Gastrocnemius medialis (tissue), 4 donors: ENCODE data around the gene ZNF516. TPM values are rescaled to one million over a fixed set of nuclear protein-coding genes. Genes with fewer than 3 reads are reported as not detected.

ENCODE experiments used
- ATAC-seq, 2 donors: fragments of 150-250 bp; one replicate each; pipeline ENCODE4 v1.9.1; 2016
- DNase-seq, 2 donors: peaks; one replicate each; pipeline ENCODE4 v3.0.0-alpha.2; 2019
- H3K27ac ChIP-seq, 4 donors: fragments of 200-600 bp; sonication (generic); 1 replicate in 1 of 4; 2 replicates in 3 of 4; pipeline ENCODE4 v1.5.1; 2016 to 2018; ENCODE audit warnings: mild to moderate bottlenecking in 2 of 4, moderate library complexity in 1 of 4
- H3K27me3 ChIP-seq, 3 donors: fragments of 200-600 bp; sonication (generic) in 2 of 3; 1 replicate in 1 of 3; 2 replicates in 2 of 3; pipeline versions ENCODE4 v1.5.1 to v1.6.0; 2016 to 2019; ENCODE audit warnings: mild to moderate bottlenecking in 1 of 3, moderate library complexity in 1 of 3
- H3K36me3 ChIP-seq, 2 donors: fragments of 200-600 bp; sonication (generic) in 1 of 2; one replicate each; pipeline ENCODE4 v1.5.1; 2017 to 2018
- H3K4me1 ChIP-seq, 2 donors: fragments of 200-600 bp; sonication (generic) in 1 of 2; one replicate each; pipeline ENCODE4 v1.5.1; 2016 to 2017; ENCODE audit warnings: mild to moderate bottlenecking in 2 of 2
- H3K4me3 ChIP-seq, 4 donors: fragments of 200-600 bp; sonication (generic) in 3 of 4; 1 replicate in 1 of 4; 2 replicates in 3 of 4; pipeline ENCODE4 v1.5.1; 2016 to 2019; ENCODE audit warnings: mild to moderate bottlenecking in 2 of 4
- H3K9me3 ChIP-seq, 3 donors: fragments of 200-600 bp; sonication (generic) in 2 of 3; 1 replicate in 1 of 3; 2 replicates in 2 of 3; pipeline ENCODE4 v1.5.1; 2016 to 2019
- CTCF ChIP-seq, 5 experiments: fragments of 450-650 bp in 3 of 5; fragments of 200-600 bp in 2 of 5; sonication (generic) in 2 of 5; IDR thresholded peaks in 4 of 5; conservative IDR thresholded peaks in 1 of 5; 1 replicate in 4 of 5; 2 replicates in 1 of 5; pipeline ENCODE4 v1.5.1; 2016 to 2019; ENCODE audit warnings: antibody characterized with exemption in 5 of 5, mild to moderate bottlenecking in 3 of 5, moderate library complexity in 3 of 5
- POLR2A ChIP-seq, 2 donors: fragments of 450-650 bp; IDR thresholded peaks; one replicate each; pipeline ENCODE4 v1.6.1; 2017; ENCODE audit warnings: antibody characterized with exemption in 2 of 2, mild to moderate bottlenecking in 2 of 2, moderate library complexity in 2 of 2
- in situ Hi-C, 4 donors: fragments of 200-750 bp; cut with MboI; loops; one replicate each; pipeline versions ENCODE4 v1.15.0 to v1.8.0; 2017; ENCODE audit warnings: low sequenced_read_pairs in 4 of 4
- intact Hi-C: fragments of 100-400 bp; cut with DNase I; formaldehyde crosslinking; loops from one replicate; pipeline ENCODE4 v1.15.1; 2023; ENCODE audit warnings: low total_unique reads
- total RNA-seq, 4 donors: library from RNA; depleted of rRNA; stranded (reverse); fragments of >200 nt; gene quantifications; one replicate each; pipeline versions ENCODE4 v1.1.0 to v1.2.3, GENCODE V29; 2016

The ZNF516 gene
- total RNA-seq, 4 donors from 2014 or later, result 8.4 to 19.3 (median 12.4) TPM

GRCh38 chr18:76432274-76432755 lies 62.7 kb downstream of the ZNF516 start:
- no peak for ATAC-seq
- peak in 1 of 2 donors; percentile 3 for DNase-seq
- Histone ChIP-seq H3K4me1 (peaks cover 28 to 30% of the 10 kb centered on the region in 2 donors), H3K4me3 (no peak overlapping the region), H3K27ac (no peak overlapping the region), H3K9me3 (no peaks in the 10 kb centered on the region), H3K27me3 (no peaks in the 10 kb centered on the region), H3K36me3 (no peaks in the 10 kb centered on the region)
- intact Hi-C loops, result no loop called here
- TF ChIP-seq POLR2A (IDR thresholded peaks at IDR 0.05) (no peak), CTCF (IDR thresholded peaks at IDR 0.05 in 4 of 5, conservative IDR thresholded peaks at IDR 0.05 in 1 of 5) (no peak)
- in situ Hi-C loops, result no loop called here

- H3K27me3 ChIP-seq, result no peaks in the 10 kb centered on the region
- in situ Hi-C loops (no loop called here), intact Hi-C loops (no loop called here)
- peak in 1 of 2 donors; percentile 6 for DNase-seq
- no peak overlapping the region for H3K4me3 ChIP-seq
- TF ChIP-seq POLR2A (IDR thresholded peaks at IDR 0.05), result no peak
- TF ChIP-seq CTCF (IDR thresholded peaks at IDR 0.05 in 4 of 5, conservative IDR thresholded peaks at IDR 0.05 in 1 of 5), result no peak
- no peaks in the 10 kb centered on the region for H3K9me3 ChIP-seq
- H3K27ac ChIP-seq, result no peak overlapping the region
- H3K4me1 ChIP-seq, result peaks cover 28 to 33% of the 10 kb centered on the region in 2 donors
- no peaks in the 10 kb centered on the region for H3K36me3 ChIP-seq
- no peak for ATAC-seq
Observed at GRCh38 chr18:76431437-76432273, 63.4 kb downstream of the ZNF516 start.

GRCh38 chr18:76430636-76431035 lies 64.4 kb downstream of the ZNF516 start:
- DNase-seq, result no peak
- no peaks in the 10 kb centered on the region for H3K9me3 ChIP-seq
- H3K4me3 ChIP-seq, result no peak overlapping the region
- H3K27ac ChIP-seq, result no peak overlapping the region
- in situ Hi-C loops (no loop called here), intact Hi-C loops (no loop called here)
- peaks cover 28 to 33% of the 10 kb centered on the region in 2 donors for H3K4me1 ChIP-seq
- no peaks in the 10 kb centered on the region for H3K27me3 ChIP-seq
- ATAC-seq, result no peak
- no peaks in the 10 kb centered on the region for H3K36me3 ChIP-seq
- TF ChIP-seq CTCF (IDR thresholded peaks at IDR 0.05 in 4 of 5, conservative IDR thresholded peaks at IDR 0.05 in 1 of 5) (no peak), POLR2A (IDR thresholded peaks at IDR 0.05) (no peak)

GRCh38 chr18:76429262-76430126 lies 65.5 kb downstream of the ZNF516 start:
- DNase-seq (peak in 1 of 2 donors; percentile 53), ATAC-seq (peak; percentile 57 to 84)
- Histone ChIP-seq H3K9me3 (no peaks in the 10 kb centered on the region), H3K27me3 (no peaks in the 10 kb centered on the region), H3K27ac (peak overlapping the region in 2 of 4 donors; percentile 33 to 35), H3K4me1 (peaks cover 28 to 33% of the 10 kb centered on the region in 2 donors), H3K36me3 (no peaks in the 10 kb centered on the region), H3K4me3 (no peak overlapping the region)
- in situ Hi-C loops (no loop called here), intact Hi-C loops (no loop called here)
- TF ChIP-seq CTCF (IDR thresholded peaks at IDR 0.05 in 4 of 5, conservative IDR thresholded peaks at IDR 0.05 in 1 of 5) (no peak), POLR2A (IDR thresholded peaks at IDR 0.05) (no peak)
